GM23338 (cell line): ENCODE results near the gene SLC26A11. TPM values are rescaled to one million over a fixed set of nuclear protein-coding genes. Genes with fewer than 3 reads are reported as not detected.
A peak's percentile ranks its signal among the peaks of the same experiment; 100 is the strongest.

Source experiments
- ATAC-seq: fragments of 200-7000 bp; cut with Tn5 transposase; 3 replicates; pipeline ENCODE4 v1.9.1; 2020
- DNase-seq: peaks from one replicate; pipeline ENCODE4 v3.0.0-alpha.2; 2015; ENCODE audit warnings: low spot score
- H2AFZ ChIP-seq: fragments of 200-600 bp; sonication (generic); 2 replicates; pipeline ENCODE4 v1.8.0; 2016; ENCODE audit warnings: antibody characterized with exemption, mild to moderate bottlenecking, moderate library complexity
- H3F3A ChIP-seq: fragments of 200-600 bp; sonication (generic); replicated peaks from 2 replicates; pipeline ENCODE4 v1.8.0; 2017; ENCODE audit warnings: antibody characterized with exemption, mixed run types, low read depth
- H3K27ac ChIP-seq: fragments of 200-600 bp; sonication (generic); 2 replicates; pipeline ENCODE4 v1.6.1; 2016; ENCODE audit warnings: low read depth
- H3K27me3 ChIP-seq: fragments of 200-600 bp; sonication (generic); 2 replicates; pipeline ENCODE4 v1.8.0; 2016; ENCODE audit warnings: mild to moderate bottlenecking, mixed run types, moderate library complexity; ENCODE audit not compliant: insufficient read depth
- H3K36me3 ChIP-seq: fragments of 200-600 bp; sonication (generic); 2 replicates; pipeline ENCODE4 v1.8.0; 2016; ENCODE audit warnings: mild to moderate bottlenecking; ENCODE audit not compliant: insufficient read depth
- H3K4me1 ChIP-seq: fragments of 200-600 bp; sonication (generic); 2 replicates; pipeline ENCODE4 v1.8.0; 2016; ENCODE audit warnings: mild to moderate bottlenecking, moderate library complexity; ENCODE audit not compliant: insufficient read depth
- H3K4me2 ChIP-seq: fragments of 200-600 bp; sonication (generic); 2 replicates; pipeline ENCODE4 v1.7.1; 2017; ENCODE audit warnings: mixed run types
- H3K4me3 ChIP-seq: fragments of 200-600 bp; sonication (generic); 2 replicates; pipeline ENCODE4 v1.6.1; 2016; ENCODE audit warnings: mixed run types
- H3K79me2 ChIP-seq: fragments of 200-600 bp; sonication (generic); replicated peaks from 2 replicates; pipeline ENCODE4 v1.8.0; 2017; ENCODE audit warnings: mild to moderate bottlenecking; ENCODE audit not compliant: insufficient read depth
- H3K9me2 ChIP-seq: fragments of 200-600 bp; sonication (generic); 2 replicates; pipeline ENCODE4 v1.8.0; 2017; ENCODE audit not compliant: insufficient read depth
- H4K20me1 ChIP-seq: fragments of 200-600 bp; sonication (generic); replicated peaks from 2 replicates; pipeline ENCODE4 v1.8.0; 2017; ENCODE audit warnings: mild to moderate bottlenecking; ENCODE audit not compliant: insufficient read depth
- H3K27ac Mint-ChIP-seq: 2 replicates; pipeline ENCODE4 v1.8.0; 2020; ENCODE audit warnings: inconsistent platforms, mild to moderate bottlenecking, moderate library complexity, mixed read lengths
- H3K27me3 Mint-ChIP-seq: 3 replicates; pipeline ENCODE4 v1.8.0; 2022; ENCODE audit warnings: low read depth, mild to moderate bottlenecking, moderate library complexity, mixed read lengths, inconsistent platforms; ENCODE audit not compliant: insufficient read depth, poor library complexity
- H3K36me3 Mint-ChIP-seq: 3 replicates; pipeline ENCODE4 v1.8.0; 2021; ENCODE audit warnings: low read depth, mild to moderate bottlenecking, inconsistent platforms, moderate library complexity, mixed read lengths
- H3K4me1 Mint-ChIP-seq: 3 replicates; pipeline ENCODE4 v1.8.0; 2020; ENCODE audit warnings: mild to moderate bottlenecking, inconsistent platforms, mixed read lengths
- H3K4me3 Mint-ChIP-seq: 3 replicates; pipeline ENCODE4 v1.8.0; 2021; ENCODE audit warnings: moderate library complexity, mild to moderate bottlenecking, inconsistent platforms, mixed read lengths
- H3K9me3 Mint-ChIP-seq: 3 replicates; pipeline ENCODE4 v1.8.0; 2020; ENCODE audit warnings: moderate library complexity, mild to moderate bottlenecking, inconsistent platforms, mixed read lengths
- ETS1 ChIP-seq: IDR thresholded peaks from 2 replicates; pipeline ENCODE4 v1.6.1; 2016; ENCODE audit warnings: antibody characterized with exemption
- EZH2 ChIP-seq: fragments of 200-600 bp; sonication (generic); IDR thresholded peaks from one replicate; pipeline ENCODE4 v1.8.0; 2017; ENCODE audit warnings: antibody characterized with exemption, mild to moderate bottlenecking, low read depth; ENCODE audit not compliant: unreplicated experiment
- EZH2phosphoT487 ChIP-seq: fragments of 200-600 bp; sonication (generic); IDR thresholded peaks from one replicate; pipeline ENCODE4 v1.8.1; 2018; ENCODE audit warnings: antibody characterized with exemption; ENCODE audit not compliant: unreplicated experiment
- JUNB ChIP-seq: IDR thresholded peaks from one replicate; pipeline ENCODE4 v1.6.1; 2016; ENCODE audit warnings: antibody characterized with exemption; ENCODE audit not compliant: unreplicated experiment
- POLR2AphosphoS5 ChIP-seq: IDR thresholded peaks from 2 replicates; pipeline ENCODE4 v1.6.1; 2016; ENCODE audit warnings: antibody characterized with exemption, low read depth
- REST ChIP-seq: IDR thresholded peaks from one replicate; pipeline ENCODE4 v1.6.1; 2018; ENCODE audit warnings: antibody characterized with exemption; ENCODE audit not compliant: unreplicated experiment
- STAT1 ChIP-seq: IDR thresholded peaks from one replicate; pipeline ENCODE4 v1.6.1; 2016; ENCODE audit warnings: antibody characterized with exemption; ENCODE audit not compliant: unreplicated experiment
- ZNF114 ChIP-seq: fragments of 250-450 bp; sonication (Bioruptor Pico); IDR thresholded peaks from 2 replicates; pipeline ENCODE4 v1.5.0; 2020; ENCODE audit warnings: mild to moderate bottlenecking, moderate library complexity
- ZNF331 ChIP-seq: fragments of 250-450 bp; sonication (Bioruptor Pico); IDR thresholded peaks from 2 replicates; pipeline ENCODE4 v1.5.0; 2020; ENCODE audit warnings: low read depth, mild to moderate bottlenecking, moderate library complexity
- polyA plus RNA-seq: library from polyadenylated mRNA; unstranded; fragments of >200 nt; fragmentation: Nextera tagmentation; extraction: Ambion mirVana; gene quantifications from 2 replicates; pipeline ENCODE4 v1.2.1, GENCODE V29; 2016
- total RNA-seq: library from RNA; depleted of rRNA; stranded (reverse); fragments of >200 nt; shearing (Covaris generic); gene quantifications from 2 replicates; pipeline ENCODE4 v1.2.3, GENCODE V29; 2014
- TF ChIP-seq, protein P1 (sequence below): fragments of 250-450 bp; sonication (Bioruptor Pico); IDR thresholded peaks from 2 replicates; pipeline ENCODE4 v1.5.0; 2020; ENCODE audit warnings: mild to moderate bottlenecking, moderate library complexity

Gene SLC26A11
- total and polyA plus RNA-seq, 2 experiments from 2014 or later = 10.9 to 23.0 TPM

DNA sequence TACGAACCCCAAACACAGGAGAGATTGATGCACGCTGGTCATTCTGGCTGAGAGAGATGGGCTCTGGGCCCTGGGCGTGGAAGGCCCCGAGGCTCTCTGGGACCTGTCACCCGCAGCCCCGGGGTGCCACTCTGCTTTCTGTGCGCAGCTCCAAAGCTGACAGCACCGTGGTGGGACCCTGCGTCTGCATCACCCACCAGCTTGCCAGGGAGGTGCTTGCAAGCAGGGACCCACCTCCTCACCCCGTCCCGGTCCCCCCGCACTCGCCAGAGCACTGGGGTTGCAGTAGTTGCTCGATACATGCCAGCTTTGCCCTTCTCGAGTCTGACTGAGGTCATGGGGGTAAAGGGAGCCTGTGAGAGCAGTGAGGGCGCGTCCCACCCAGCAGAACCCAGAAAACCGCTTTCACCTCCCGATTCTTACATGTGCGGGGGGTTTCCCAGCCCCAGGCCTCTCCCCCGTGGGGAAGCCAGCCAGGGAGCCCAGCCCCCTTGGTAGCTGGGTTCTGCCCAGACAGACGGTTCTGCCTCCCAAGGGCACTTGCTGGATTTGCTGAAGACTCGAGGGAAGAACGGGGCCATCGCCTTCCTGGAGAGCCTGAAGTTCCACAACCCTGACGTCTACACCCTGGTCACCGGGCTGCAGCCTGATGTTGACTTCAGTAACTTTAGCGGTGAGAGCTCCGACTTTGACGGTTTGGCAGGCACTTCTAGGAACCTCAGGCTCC, 37.9 kb upstream of the SLC26A11 start (continued):
- no peak for TF ChIP-seq REST

- DNase-seq = no peak
- H3K9me3 Mint-ChIP-seq = no peaks in the 10 kb centered on the region
- H3K27me3 Mint-ChIP-seq = peaks cover 5% of the 10 kb centered on the region
- no peaks in the 10 kb centered on the region for H3K36me3 Mint-ChIP-seq
- H4K20me1 ChIP-seq = no peaks in the 10 kb centered on the region
- H3K27ac Mint-ChIP-seq = no peak overlapping the region
- H3K4me1 ChIP-seq = no peaks in the 10 kb centered on the region
- H3K4me3 Mint-ChIP-seq = no peak overlapping the region
- no peaks in the 10 kb centered on the region for H3K79me2 ChIP-seq
- no peaks in the 10 kb centered on the region for H3K36me3 ChIP-seq
- H2AFZ ChIP-seq = no peak overlapping the region
- no peak overlapping the region for H3K4me2 ChIP-seq
- no peak overlapping the region for H3K27ac ChIP-seq
- H3K4me3 ChIP-seq = no peak overlapping the region
- H3F3A ChIP-seq = no peaks in the 10 kb centered on the region
- ATAC-seq = peak; percentile 15; the same call in 1 of the 3 replicates
- H3K4me1 Mint-ChIP-seq = no peaks in the 10 kb centered on the region; the same call in 2 of the 3 replicates
- H3K27me3 ChIP-seq = no peaks in the 10 kb centered on the region
- H3K9me2 ChIP-seq = no peaks in the 10 kb centered on the region
- no peak for TF ChIP-seq ZNF331 (CRISPR knock-in tag)
- no peak for TF ChIP-seq EZH2phosphoT487
- TF ChIP-seq REST = no peak
- no peak for TF ChIP-seq ETS1
- TF ChIP-seq JUNB = no peak
- TF ChIP-seq ZNF114 = no peak
- no peak for TF ChIP-seq POLR2AphosphoS5
- no peak for TF ChIP-seq STAT1
- TF ChIP-seq EZH2 = no peak
- TF ChIP-seq, protein P1, sequence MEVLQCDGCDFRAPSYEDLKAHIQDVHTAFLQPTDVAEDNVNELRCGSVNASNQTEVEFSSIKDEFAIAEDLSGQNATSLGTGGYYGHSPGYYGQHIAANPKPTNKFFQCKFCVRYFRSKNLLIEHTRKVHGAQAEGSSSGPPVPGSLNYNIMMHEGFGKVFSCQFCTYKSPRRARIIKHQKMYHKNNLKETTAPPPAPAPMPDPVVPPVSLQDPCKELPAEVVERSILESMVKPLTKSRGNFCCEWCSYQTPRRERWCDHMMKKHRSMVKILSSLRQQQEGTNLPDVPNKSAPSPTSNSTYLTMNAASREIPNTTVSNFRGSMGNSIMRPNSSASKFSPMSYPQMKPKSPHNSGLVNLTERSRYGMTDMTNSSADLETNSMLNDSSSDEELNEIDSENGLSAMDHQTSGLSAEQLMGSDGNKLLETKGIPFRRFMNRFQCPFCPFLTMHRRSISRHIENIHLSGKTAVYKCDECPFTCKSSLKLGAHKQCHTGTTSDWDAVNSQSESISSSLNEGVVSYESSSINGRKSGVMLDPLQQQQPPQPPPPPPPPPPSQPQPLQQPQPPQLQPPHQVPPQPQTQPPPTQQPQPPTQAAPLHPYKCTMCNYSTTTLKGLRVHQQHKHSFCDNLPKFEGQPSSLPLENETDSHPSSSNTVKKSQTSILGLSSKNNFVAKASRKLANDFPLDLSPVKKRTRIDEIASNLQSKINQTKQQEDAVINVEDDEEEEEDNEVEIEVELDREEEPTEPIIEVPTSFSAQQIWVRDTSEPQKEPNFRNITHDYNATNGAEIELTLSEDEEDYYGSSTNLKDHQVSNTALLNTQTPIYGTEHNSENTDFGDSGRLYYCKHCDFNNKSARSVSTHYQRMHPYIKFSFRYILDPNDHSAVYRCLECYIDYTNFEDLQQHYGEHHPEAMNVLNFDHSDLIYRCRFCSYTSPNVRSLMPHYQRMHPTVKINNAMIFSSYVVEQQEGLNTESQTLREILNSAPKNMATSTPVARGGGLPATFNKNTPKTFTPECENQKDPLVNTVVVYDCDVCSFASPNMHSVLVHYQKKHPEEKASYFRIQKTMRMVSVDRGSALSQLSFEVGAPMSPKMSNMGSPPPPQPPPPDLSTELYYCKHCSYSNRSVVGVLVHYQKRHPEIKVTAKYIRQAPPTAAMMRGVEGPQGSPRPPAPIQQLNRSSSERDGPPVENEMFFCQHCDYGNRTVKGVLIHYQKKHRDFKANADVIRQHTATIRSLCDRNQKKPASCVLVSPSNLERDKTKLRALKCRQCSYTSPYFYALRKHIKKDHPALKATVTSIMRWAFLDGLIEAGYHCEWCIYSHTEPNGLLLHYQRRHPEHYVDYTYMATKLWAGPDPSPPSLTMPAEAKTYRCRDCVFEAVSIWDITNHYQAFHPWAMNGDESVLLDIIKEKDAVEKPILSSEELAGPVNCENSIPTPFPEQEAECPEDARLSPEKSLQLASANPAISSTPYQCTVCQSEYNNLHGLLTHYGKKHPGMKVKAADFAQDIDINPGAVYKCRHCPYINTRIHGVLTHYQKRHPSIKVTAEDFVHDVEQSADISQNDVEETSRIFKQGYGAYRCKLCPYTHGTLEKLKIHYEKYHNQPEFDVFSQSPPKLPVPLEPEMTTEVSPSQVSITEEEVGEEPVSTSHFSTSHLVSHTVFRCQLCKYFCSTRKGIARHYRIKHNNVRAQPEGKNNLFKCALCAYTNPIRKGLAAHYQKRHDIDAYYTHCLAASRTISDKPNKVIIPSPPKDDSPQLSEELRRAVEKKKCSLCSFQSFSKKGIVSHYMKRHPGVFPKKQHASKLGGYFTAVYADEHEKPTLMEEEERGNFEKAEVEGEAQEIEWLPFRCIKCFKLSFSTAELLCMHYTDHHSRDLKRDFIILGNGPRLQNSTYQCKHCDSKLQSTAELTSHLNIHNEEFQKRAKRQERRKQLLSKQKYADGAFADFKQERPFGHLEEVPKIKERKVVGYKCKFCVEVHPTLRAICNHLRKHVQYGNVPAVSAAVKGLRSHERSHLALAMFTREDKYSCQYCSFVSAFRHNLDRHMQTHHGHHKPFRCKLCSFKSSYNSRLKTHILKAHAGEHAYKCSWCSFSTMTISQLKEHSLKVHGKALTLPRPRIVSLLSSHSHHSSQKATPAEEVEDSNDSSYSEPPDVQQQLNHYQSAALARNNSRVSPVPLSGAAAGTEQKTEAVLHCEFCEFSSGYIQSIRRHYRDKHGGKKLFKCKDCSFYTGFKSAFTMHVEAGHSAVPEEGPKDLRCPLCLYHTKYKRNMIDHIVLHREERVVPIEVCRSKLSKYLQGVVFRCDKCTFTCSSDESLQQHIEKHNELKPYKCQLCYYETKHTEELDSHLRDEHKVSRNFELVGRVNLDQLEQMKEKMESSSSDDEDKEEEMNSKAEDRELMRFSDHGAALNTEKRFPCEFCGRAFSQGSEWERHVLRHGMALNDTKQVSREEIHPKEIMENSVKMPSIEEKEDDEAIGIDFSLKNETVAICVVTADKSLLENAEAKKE (CRISPR knock-in tag) = no peak
Measured at GRCh38 chr17:80182845-80183223, 37.4 kb upstream of the SLC26A11 start.
